H9 (cell line): ENCODE data around the gene C2orf42. TPM values are rescaled to one million over a fixed set of nuclear protein-coding genes. Genes with fewer than 3 reads are reported as not detected.

Source experiments
- DNase-seq: peaks from one replicate; pipeline ENCODE4 v3.0.0-alpha.2; 2017
- H2AFZ ChIP-seq: one replicate; pipeline ENCODE4 v1.6.1; 2013; ENCODE audit warnings: mild to moderate bottlenecking, low read length, control low read depth, moderate library complexity
- H2AK5ac ChIP-seq: 2 replicates; pipeline ENCODE4 v1.6.1; 2013; ENCODE audit warnings: low read length, control low read depth, mixed read lengths; ENCODE audit not compliant: insufficient read length
- H2BK120ac ChIP-seq: one replicate; pipeline ENCODE4 v1.6.1; 2013; ENCODE audit warnings: low read depth, mild to moderate bottlenecking, low read length, control low read depth, inconsistent platforms; ENCODE audit not compliant: poor library complexity, severe bottlenecking
- H2BK12ac ChIP-seq: 2 replicates; pipeline ENCODE4 v1.6.1; 2013; ENCODE audit warnings: low read length, control low read depth, mixed read lengths, low read depth; ENCODE audit not compliant: insufficient read length
- H2BK15ac ChIP-seq: 2 replicates; pipeline ENCODE4 v1.6.1; 2013; ENCODE audit warnings: low read depth, low read length, control low read depth
- H2BK20ac ChIP-seq: one replicate; pipeline ENCODE4 v1.6.1; 2013; ENCODE audit warnings: low read depth, mild to moderate bottlenecking, low read length, control low read depth, inconsistent platforms; ENCODE audit not compliant: poor library complexity, severe bottlenecking
- H2BK5ac ChIP-seq: 2 replicates; pipeline ENCODE4 v1.6.1; 2013; ENCODE audit warnings: low read length, control low read depth, mixed read lengths; ENCODE audit not compliant: insufficient read length
- H3K14ac ChIP-seq: 2 replicates; pipeline ENCODE4 v1.6.1; 2013; ENCODE audit warnings: low read length, control low read depth; ENCODE audit not compliant: insufficient read depth
- H3K18ac ChIP-seq: 2 replicates; pipeline ENCODE4 v1.6.1; 2013; ENCODE audit warnings: low read depth, mild to moderate bottlenecking, mixed read lengths, low read length, control low read depth; ENCODE audit not compliant: insufficient read length
- H3K23ac ChIP-seq: 2 replicates; pipeline ENCODE4 v1.6.1; 2013; ENCODE audit warnings: low read length, control low read depth, mixed read lengths, low read depth; ENCODE audit not compliant: insufficient read length
- H3K23me2 ChIP-seq: 2 replicates; pipeline ENCODE4 v1.6.1; 2013; ENCODE audit warnings: low read depth, mild to moderate bottlenecking, mixed read lengths, low read length, control low read depth; ENCODE audit not compliant: insufficient read length, poor library complexity, severe bottlenecking
- H3K27ac ChIP-seq: 2 replicates; pipeline ENCODE4 v1.5.1; 2013; ENCODE audit warnings: low read length, control low read depth, mixed read lengths, low read depth; ENCODE audit not compliant: insufficient read length
- H3K27me3 ChIP-seq: 2 replicates; pipeline ENCODE4 v1.6.1; 2013; ENCODE audit warnings: low read length, control low read depth, inconsistent platforms; ENCODE audit not compliant: insufficient read depth
- H3K4ac ChIP-seq: 2 replicates; pipeline ENCODE4 v1.6.1; 2013; ENCODE audit warnings: low read depth, mild to moderate bottlenecking, control low read depth, inconsistent platforms, low read length, moderate library complexity
- H3K4me1 ChIP-seq: 2 replicates; pipeline ENCODE4 v1.6.1; 2013; ENCODE audit warnings: low read length, control low read depth, inconsistent platforms; ENCODE audit not compliant: insufficient read depth
- H3K4me2 ChIP-seq: 2 replicates; pipeline ENCODE4 v1.6.1; 2013; ENCODE audit warnings: low read length, control low read depth, mixed read lengths; ENCODE audit not compliant: insufficient read length, insufficient read depth
- H3K56ac ChIP-seq: 2 replicates; pipeline ENCODE4 v1.6.1; 2013; ENCODE audit warnings: low read depth, mild to moderate bottlenecking, mixed read lengths, low read length, control low read depth; ENCODE audit not compliant: insufficient read length
- H3K79me1 ChIP-seq: 2 replicates; pipeline ENCODE4 v1.6.1; 2013; ENCODE audit warnings: low read depth, mild to moderate bottlenecking, moderate library complexity, low read length, control low read depth, inconsistent platforms; ENCODE audit not compliant: insufficient read depth, poor library complexity, severe bottlenecking
- H3K79me2 ChIP-seq: 2 replicates; pipeline ENCODE4 v1.6.1; 2013; ENCODE audit warnings: low read length, control low read depth, inconsistent platforms; ENCODE audit not compliant: insufficient read depth
- H3K9ac ChIP-seq: 2 replicates; pipeline ENCODE4 v1.6.1; 2013; ENCODE audit warnings: low read length, control low read depth, mixed read lengths; ENCODE audit not compliant: insufficient read length; ENCODE audit errors: extremely low read depth
- H3K9me3 ChIP-seq: one replicate; pipeline ENCODE4 v1.6.1; 2013; ENCODE audit warnings: low read depth, low read length, inconsistent platforms; ENCODE audit not compliant: control insufficient read depth
- H3T11ph ChIP-seq: one replicate; pipeline ENCODE4 v1.6.1; 2013; ENCODE audit warnings: mild to moderate bottlenecking, low read length, control low read depth, inconsistent platforms
- H4K20me1 ChIP-seq: one replicate; pipeline ENCODE4 v1.6.1; 2013; ENCODE audit not compliant: control insufficient read depth, insufficient read length, insufficient read depth
- H4K5ac ChIP-seq: 2 replicates; pipeline ENCODE4 v1.6.1; 2013; ENCODE audit warnings: low read depth, mild to moderate bottlenecking, mixed read lengths, low read length, control low read depth; ENCODE audit not compliant: insufficient read length
- H4K8ac ChIP-seq: replicated peaks from 2 replicates; pipeline ENCODE4 v1.6.1; 2013; ENCODE audit warnings: low read length, control low read depth, mixed read lengths, low read depth; ENCODE audit not compliant: insufficient read length
- H4K91ac ChIP-seq: 2 replicates; pipeline ENCODE4 v1.6.1; 2013; ENCODE audit warnings: low read depth, mild to moderate bottlenecking, moderate library complexity, mixed read lengths, low read length, control low read depth; ENCODE audit not compliant: insufficient read length
- H3K27ac Mint-ChIP-seq, 3 experiments: 2 replicates in 2 of 3; 3 replicates in 1 of 3; pipeline ENCODE4 v1.8.0; 2020 to 2021; ENCODE audit warnings: mixed read lengths in 3 of 3, mild to moderate bottlenecking in 1 of 3, moderate library complexity in 1 of 3
- H3K27me3 Mint-ChIP-seq: 2 replicates; pipeline ENCODE4 v1.8.0; 2021; ENCODE audit warnings: low read depth, mild to moderate bottlenecking, moderate library complexity, mixed read lengths
- H3K36me3 Mint-ChIP-seq, 3 experiments: 2 replicates in 2 of 3; 3 replicates in 1 of 3; pipeline ENCODE4 v1.8.0; 2020 to 2021; ENCODE audit warnings: low read depth in 3 of 3, mixed read lengths in 3 of 3; ENCODE audit not compliant: insufficient read depth in 1 of 3
- H3K4me1 Mint-ChIP-seq, 2 experiments: 2 replicates each; pipeline ENCODE4 v1.8.0; 2020; ENCODE audit warnings: mixed read lengths in 2 of 2
- H3K4me3 Mint-ChIP-seq, 2 experiments: 2 replicates in 1 of 2; 3 replicates in 1 of 2; pipeline ENCODE4 v1.8.0; 2020 to 2021; ENCODE audit warnings: mild to moderate bottlenecking in 2 of 2, mixed read lengths in 2 of 2, moderate library complexity in 1 of 2
- H3K9me3 Mint-ChIP-seq, 2 experiments: 2 replicates in 1 of 2; 3 replicates in 1 of 2; pipeline ENCODE4 v1.8.0; 2020; ENCODE audit warnings: mild to moderate bottlenecking in 2 of 2, mixed read lengths in 2 of 2, moderate library complexity in 1 of 2
- WGBS: extraction: QIAGEN DNeasy Blood & Tissue Kit; methylation state at CpG from one replicate; pipeline ENCODE4 v1.1.7; 2013; ENCODE audit warnings: missing lambda C conversion rate, low lambda C conversion rate, mixed read lengths; ENCODE audit not compliant: insufficient read length; ENCODE audit errors: extremely low coverage; 5-methylcytosine and 5-hydroxymethylcytosine counted together
- total RNA-seq: library from RNA; stranded (reverse); gene quantifications from 2 replicates; pipeline ENCODE4 v1.2.1, GENCODE V29; 2021
- TF ChIP-seq, protein P1 (sequence below): fragments of 200-600 bp; sonication (generic); conservative IDR thresholded peaks from 3 replicates; pipeline ENCODE4 v1.8.0; 2021; ENCODE audit warnings: antibody characterized with exemption, mild to moderate bottlenecking

Gene C2orf42
- total RNA-seq, 1 experiment from 2014 or later: 19.0 TPM

DNA sequence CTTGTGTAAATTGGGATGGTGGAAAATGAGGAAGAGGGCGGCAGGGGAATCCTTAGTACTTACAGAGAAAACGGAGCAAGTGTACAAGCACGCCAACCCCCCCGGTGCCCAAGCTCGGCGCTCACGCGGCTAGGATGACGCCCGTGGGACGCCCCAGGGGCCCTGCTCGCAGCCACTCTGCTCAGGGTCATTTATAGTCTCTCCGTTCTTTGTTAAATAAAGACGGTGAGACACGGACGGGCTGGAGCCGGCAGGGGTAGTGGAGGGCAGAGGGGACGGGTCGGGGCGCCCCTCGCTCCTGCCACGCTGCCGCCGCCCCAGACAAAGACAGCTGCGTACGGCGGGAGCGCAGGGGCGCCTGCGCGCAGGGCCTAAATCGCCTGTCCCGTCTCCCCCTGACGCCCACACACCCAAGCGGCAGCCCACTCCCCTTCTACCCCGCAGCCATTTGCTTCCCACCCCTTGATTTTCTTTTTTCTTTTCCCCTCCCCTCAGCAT lies 65.8 kb downstream of the C2orf42 start:
- no peaks in the 10 kb centered on the region for H3K27me3 Mint-ChIP-seq
- Histone ChIP-seq H3K4me2 (peak overlapping the region; percentile 63), H3K79me1 (no peaks in the 10 kb centered on the region), H2BK120ac (peak overlapping the region; percentile 96), H2BK12ac (no peak overlapping the region), H3K56ac (no peak overlapping the region), H3T11ph (peak overlapping the region; percentile 2), H3K4ac (peak overlapping the region; percentile 66; the same call in 1 of the 2 replicates), H4K5ac (peak overlapping the region; percentile 81), H2AK5ac (no peak overlapping the region), H3K4me1 (peaks cover 14% of the 10 kb centered on the region), H4K91ac (peak overlapping the region; percentile 68), H3K14ac (peak overlapping the region; percentile 99), H2BK20ac (no peak overlapping the region), H3K27me3 (no peaks in the 10 kb centered on the region), H3K9me3 (no peaks in the 10 kb centered on the region), H3K27ac (peak overlapping the region; percentile 96), H3K9ac (peak overlapping the region; percentile 83), H3K23ac (no peak overlapping the region), H3K23me2 (no peaks in the 10 kb centered on the region), H3K79me2 (no peaks in the 10 kb centered on the region), H4K20me1 (no peaks in the 10 kb centered on the region), H3K18ac (peak overlapping the region; percentile 99), H2BK5ac (peak overlapping the region; percentile 54), H4K8ac (no peak overlapping the region), H2BK15ac (no peak overlapping the region), H2AFZ (no peak overlapping the region)
- WGBS: no CpG with 5 or more reads among the region's 36 CpGs
- no peaks in the 10 kb centered on the region; a peak in 2 of 5 replicates for H3K9me3 Mint-ChIP-seq
- H3K4me1 Mint-ChIP-seq: peaks cover 47 to 57% of the 10 kb centered on the region in 2 experiments
- DNase-seq: peak; percentile 66
- 0 out of 7 replicates have a peak, but pooled peaks cover 0 to 4% (median 0%) of the 10 kb centered on the region in 3 experiments for H3K36me3 Mint-ChIP-seq
- H3K4me3 Mint-ChIP-seq: peak overlapping the region; percentile 87 to 90
- TF ChIP-seq, protein P1, sequence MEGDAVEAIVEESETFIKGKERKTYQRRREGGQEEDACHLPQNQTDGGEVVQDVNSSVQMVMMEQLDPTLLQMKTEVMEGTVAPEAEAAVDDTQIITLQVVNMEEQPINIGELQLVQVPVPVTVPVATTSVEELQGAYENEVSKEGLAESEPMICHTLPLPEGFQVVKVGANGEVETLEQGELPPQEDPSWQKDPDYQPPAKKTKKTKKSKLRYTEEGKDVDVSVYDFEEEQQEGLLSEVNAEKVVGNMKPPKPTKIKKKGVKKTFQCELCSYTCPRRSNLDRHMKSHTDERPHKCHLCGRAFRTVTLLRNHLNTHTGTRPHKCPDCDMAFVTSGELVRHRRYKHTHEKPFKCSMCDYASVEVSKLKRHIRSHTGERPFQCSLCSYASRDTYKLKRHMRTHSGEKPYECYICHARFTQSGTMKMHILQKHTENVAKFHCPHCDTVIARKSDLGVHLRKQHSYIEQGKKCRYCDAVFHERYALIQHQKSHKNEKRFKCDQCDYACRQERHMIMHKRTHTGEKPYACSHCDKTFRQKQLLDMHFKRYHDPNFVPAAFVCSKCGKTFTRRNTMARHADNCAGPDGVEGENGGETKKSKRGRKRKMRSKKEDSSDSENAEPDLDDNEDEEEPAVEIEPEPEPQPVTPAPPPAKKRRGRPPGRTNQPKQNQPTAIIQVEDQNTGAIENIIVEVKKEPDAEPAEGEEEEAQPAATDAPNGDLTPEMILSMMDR: no peak
- peak overlapping the region; percentile 99 to 100 (median 100) for H3K27ac Mint-ChIP-seq
